Thoracic aorta (tissue), 2 donors: Measurements from ENCODE around the gene ST8SIA3. TPM values are rescaled to one million over a fixed set of nuclear protein-coding genes. Genes with fewer than 3 reads are reported as not detected.
"Not testable (repeated sequence)": the region's sequence is repeated elsewhere in the genome, so short reads cannot be mapped to it uniquely, and the experiment has no call there.

ENCODE experiments used
- ATAC-seq: fragments of 150-250 bp; one replicate; pipeline ENCODE4 v1.8.0; 2017; ENCODE audit warnings: low read depth; ENCODE audit not compliant: insufficient number of reproducible peaks, low FRiP score
- DNase-seq: peaks from one replicate; pipeline ENCODE4 v3.0.0-alpha.2; 2020; ENCODE audit warnings: low spot score
- H3K27ac ChIP-seq, 2 donors: fragments of 200-600 bp; sonication (generic); 1 replicate in 1 of 2; 2 replicates in 1 of 2; pipeline ENCODE4 v1.5.1; 2016; ENCODE audit warnings: mild to moderate bottlenecking in 2 of 2, moderate library complexity in 2 of 2
- H3K27me3 ChIP-seq: fragments of 200-600 bp; sonication (generic); replicated peaks from 2 replicates; pipeline ENCODE4 v1.6.0; 2016; ENCODE audit warnings: mild to moderate bottlenecking; ENCODE audit not compliant: insufficient read depth
- H3K36me3 ChIP-seq: fragments of 200-600 bp; sonication (generic); one replicate; pipeline ENCODE4 v1.5.1; 2016
- H3K4me1 ChIP-seq, 2 donors: fragments of 200-600 bp; sonication (generic); 1 replicate in 1 of 2; 2 replicates in 1 of 2; pipeline versions ENCODE4 v1.5.1 to v1.6.0; 2016; ENCODE audit warnings: low read depth in 2 of 2, mild to moderate bottlenecking in 1 of 2; ENCODE audit not compliant: control insufficient read depth in 1 of 2
- H3K4me3 ChIP-seq: fragments of 200-600 bp; sonication (generic); 2 replicates; pipeline ENCODE4 v1.5.1; 2016; ENCODE audit warnings: mild to moderate bottlenecking
- H3K9me3 ChIP-seq: fragments of 200-600 bp; sonication (generic); 2 replicates; pipeline ENCODE4 v1.5.1; 2016
- total RNA-seq, 2 donors: library from RNA; depleted of rRNA; stranded (reverse); fragments of >200 nt; gene quantifications; one replicate each; pipeline versions ENCODE4 v1.1.0 to v1.2.3, GENCODE V29; 2016
- TF ChIP-seq, protein P1 (sequence below): fragments of 200-600 bp; sonication (generic); IDR thresholded peaks from one replicate; pipeline ENCODE4 v1.5.1; 2019; ENCODE audit warnings: antibody characterized with exemption

The ST8SIA3 gene
- total RNA-seq, 2 donors from 2014 or later = not detected

- H3K36me3 ChIP-seq = no peaks in the 10 kb centered on the region
- no peak for ATAC-seq
- TF ChIP-seq, protein P1, sequence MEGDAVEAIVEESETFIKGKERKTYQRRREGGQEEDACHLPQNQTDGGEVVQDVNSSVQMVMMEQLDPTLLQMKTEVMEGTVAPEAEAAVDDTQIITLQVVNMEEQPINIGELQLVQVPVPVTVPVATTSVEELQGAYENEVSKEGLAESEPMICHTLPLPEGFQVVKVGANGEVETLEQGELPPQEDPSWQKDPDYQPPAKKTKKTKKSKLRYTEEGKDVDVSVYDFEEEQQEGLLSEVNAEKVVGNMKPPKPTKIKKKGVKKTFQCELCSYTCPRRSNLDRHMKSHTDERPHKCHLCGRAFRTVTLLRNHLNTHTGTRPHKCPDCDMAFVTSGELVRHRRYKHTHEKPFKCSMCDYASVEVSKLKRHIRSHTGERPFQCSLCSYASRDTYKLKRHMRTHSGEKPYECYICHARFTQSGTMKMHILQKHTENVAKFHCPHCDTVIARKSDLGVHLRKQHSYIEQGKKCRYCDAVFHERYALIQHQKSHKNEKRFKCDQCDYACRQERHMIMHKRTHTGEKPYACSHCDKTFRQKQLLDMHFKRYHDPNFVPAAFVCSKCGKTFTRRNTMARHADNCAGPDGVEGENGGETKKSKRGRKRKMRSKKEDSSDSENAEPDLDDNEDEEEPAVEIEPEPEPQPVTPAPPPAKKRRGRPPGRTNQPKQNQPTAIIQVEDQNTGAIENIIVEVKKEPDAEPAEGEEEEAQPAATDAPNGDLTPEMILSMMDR = no peak
- H3K4me1 ChIP-seq = no peaks in the 10 kb centered on the region
- H3K4me3 ChIP-seq = no peak overlapping the region
- no peak for DNase-seq
- no peak overlapping the region for H3K27ac ChIP-seq
- no peaks in the 10 kb centered on the region for H3K9me3 ChIP-seq
- H3K27me3 ChIP-seq = no peaks in the 10 kb centered on the region
Measured at GRCh38 chr18:57376503-57376902, 24.1 kb downstream of the ST8SIA3 start.

GRCh38 chr18:57389271-57389670, 36.9 kb downstream of the ST8SIA3 start:
- no peak for ATAC-seq

DNA sequence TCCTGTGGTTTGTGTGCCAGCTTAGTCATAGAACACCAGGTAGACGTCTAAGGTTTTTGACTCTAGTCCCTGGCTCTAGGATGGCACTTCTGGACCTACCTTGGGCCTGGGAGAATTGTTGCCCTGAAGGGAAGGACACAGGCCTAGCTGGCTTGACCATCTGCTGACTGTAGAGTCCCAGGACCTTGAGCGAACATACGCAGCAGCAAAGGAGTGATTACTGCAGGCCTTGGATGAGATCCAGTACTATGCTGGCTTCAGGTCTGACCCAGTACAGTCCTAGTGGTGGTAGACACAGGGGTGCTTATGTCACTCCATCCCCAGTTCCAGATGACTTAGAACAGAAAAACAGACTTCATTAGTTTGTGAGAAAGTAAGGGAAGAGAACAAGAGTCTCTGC, 37.7 kb downstream of the ST8SIA3 start:
- Histone ChIP-seq H3K4me1 (no peaks in the 10 kb centered on the region), H3K36me3 (no peaks in the 10 kb centered on the region), H3K9me3 (no peaks in the 10 kb centered on the region), H3K27me3 (no peaks in the 10 kb centered on the region), H3K4me3 (no peak overlapping the region), H3K27ac (no peak overlapping the region)
- ATAC-seq (no peak), DNase-seq (no peak)
- TF ChIP-seq, protein P1 = no peak

More at GRCh38 chr18:57389271-57389670, 36.9 kb downstream of the ST8SIA3 start:
- Histone ChIP-seq H3K36me3 (no peaks in the 10 kb centered on the region), H3K27me3 (no peaks in the 10 kb centered on the region), H3K4me1 (no peaks in the 10 kb centered on the region), H3K4me3 (no peak overlapping the region), H3K9me3 (no peaks in the 10 kb centered on the region), H3K27ac (no peak overlapping the region)
- TF ChIP-seq, protein P1 = no peak
- no peak for DNase-seq

DNA sequence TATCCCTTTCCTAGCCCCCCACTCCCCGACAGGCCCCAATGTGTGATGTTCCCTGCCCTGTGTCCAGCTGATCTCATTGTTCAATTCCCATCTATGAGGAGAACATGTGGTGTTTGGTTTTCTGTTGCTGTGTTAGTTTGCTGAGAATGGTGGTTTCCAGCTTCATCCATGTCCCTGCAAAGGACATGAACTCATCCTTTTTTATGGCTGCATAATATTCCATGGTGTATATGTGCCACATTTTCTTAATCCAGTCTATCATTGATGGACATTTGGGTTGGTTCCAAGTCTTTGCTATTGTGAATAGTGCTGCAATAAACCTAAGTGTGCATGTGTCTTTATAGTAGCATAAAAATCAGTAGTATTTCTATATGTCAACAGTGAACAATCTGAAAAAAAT, 42.4 kb downstream of the ST8SIA3 start:
- H3K36me3 ChIP-seq, H3K9me3 ChIP-seq, H3K27ac ChIP-seq, H3K4me3 ChIP-seq, ATAC-seq, H3K4me1 ChIP-seq, DNase-seq, H3K27me3 ChIP-seq: not testable (repeated sequence)

DNA sequence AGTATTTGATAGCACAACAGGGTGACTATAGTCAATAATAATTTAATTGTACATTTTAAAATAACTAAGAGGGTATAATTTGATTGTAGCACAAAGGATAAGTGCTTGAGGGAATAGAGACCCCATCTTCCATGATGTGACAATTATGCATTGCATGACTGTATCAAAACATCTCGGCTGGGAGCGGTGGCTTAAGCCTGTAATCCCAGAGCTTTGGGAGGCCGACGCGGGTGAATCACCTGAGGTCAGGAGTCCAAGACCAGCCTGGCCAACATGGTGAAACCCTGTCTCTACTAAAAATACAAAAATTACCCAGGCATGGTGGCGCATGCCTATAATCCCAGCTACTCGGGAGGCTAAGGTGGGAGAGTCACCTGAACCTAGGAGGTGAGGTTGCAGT, 44.5 kb downstream of the ST8SIA3 start:
- ATAC-seq, H3K27ac ChIP-seq, H3K4me1 ChIP-seq, DNase-seq, H3K4me3 ChIP-seq, H3K9me3 ChIP-seq, H3K36me3 ChIP-seq, H3K27me3 ChIP-seq: not testable (repeated sequence)

DNA sequence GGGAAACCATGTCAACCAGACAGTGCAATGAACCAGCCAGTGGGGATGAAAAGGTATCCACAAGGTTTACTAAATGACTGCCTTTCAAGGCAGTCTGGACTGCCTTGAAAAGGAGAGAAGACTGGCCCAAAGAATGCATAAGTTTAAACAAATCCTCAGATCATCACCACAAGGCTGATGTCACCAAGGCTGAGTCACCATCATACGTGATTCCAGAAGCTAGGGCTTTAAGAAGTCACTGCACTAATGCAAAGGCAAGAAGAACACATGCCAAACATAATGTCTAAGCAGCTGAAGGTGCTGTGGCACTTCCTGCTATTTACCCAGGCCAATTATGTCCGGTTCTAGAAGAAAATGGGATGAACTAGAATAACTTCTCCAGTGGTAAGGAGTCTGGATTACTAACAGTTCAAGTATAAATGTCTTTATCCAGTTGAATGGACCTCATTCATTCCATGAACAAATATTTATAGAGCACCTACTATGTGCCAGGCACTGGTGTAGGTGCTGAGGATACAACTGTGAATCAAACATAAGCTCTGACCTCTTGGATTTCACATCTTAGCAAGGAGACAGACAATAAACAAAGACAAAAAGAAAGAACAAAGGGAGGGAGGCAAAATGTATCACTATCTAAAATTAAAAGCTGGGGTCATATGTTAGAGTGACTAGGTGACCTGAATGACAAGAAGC, 45.2 kb downstream of the ST8SIA3 start:
- DNase-seq (no peak), ATAC-seq (no peak)
- Histone ChIP-seq H3K4me3 (no peak overlapping the region), H3K36me3 (no peaks in the 10 kb centered on the region), H3K27ac (no peak overlapping the region), H3K4me1 (no peaks in the 10 kb centered on the region), H3K27me3 (no peaks in the 10 kb centered on the region), H3K9me3 (no peaks in the 10 kb centered on the region)
- TF ChIP-seq, protein P1 = no peak
